SU-DHL-6 (cell line): Measurements from ENCODE around the gene IYD.

Source experiments
- H2AFZ ChIP-seq: fragments of 200-600 bp; sonication (generic); 2 replicates; pipeline ENCODE4 v1.6.1; 2014; ENCODE audit warnings: low read depth, mild to moderate bottlenecking, moderate library complexity, mixed read lengths, antibody characterized with exemption, low read length; ENCODE audit not compliant: severe bottlenecking
- H3F3A ChIP-seq: fragments of 200-600 bp; shearing (Covaris generic); 2 replicates; pipeline ENCODE4 v1.6.0; 2016; ENCODE audit warnings: antibody characterized with exemption, mild to moderate bottlenecking; ENCODE audit not compliant: insufficient read depth
- H3K27ac ChIP-seq: fragments of 200-600 bp; sonication (generic); 2 replicates; pipeline ENCODE4 v1.5.1; 2016; ENCODE audit warnings: low read depth, mild to moderate bottlenecking, low read length, moderate library complexity, mixed read lengths
- H3K27me3 ChIP-seq: fragments of 200-600 bp; sonication (generic), shearing (Covaris generic); 2 replicates; pipeline ENCODE4 v1.6.0; 2014; ENCODE audit warnings: mild to moderate bottlenecking, low read length
- H3K36me3 ChIP-seq: fragments of 200-600 bp; sonication (generic); 2 replicates; pipeline ENCODE4 v1.6.1; 2014; ENCODE audit warnings: mild to moderate bottlenecking, low read length, mixed read lengths
- H3K4me2 ChIP-seq: fragments of 300-600, 200-600 bp; shearing (Covaris generic), sonication (generic); 2 replicates; pipeline ENCODE4 v1.6.0; 2014; ENCODE audit warnings: low read length, low read depth, mild to moderate bottlenecking; ENCODE audit not compliant: poor library complexity, severe bottlenecking
- H3K4me3 ChIP-seq: fragments of 200-600 bp; sonication (generic); 2 replicates; pipeline ENCODE4 v1.5.1; 2014; ENCODE audit warnings: antibody characterized with exemption, low read length, mild to moderate bottlenecking, mixed read lengths; ENCODE audit not compliant: insufficient read depth, poor library complexity, severe bottlenecking
- H3K79me2 ChIP-seq: fragments of 200-600 bp; sonication (generic); 2 replicates; pipeline ENCODE4 v1.6.1; 2014; ENCODE audit warnings: mild to moderate bottlenecking, low read length, moderate library complexity; ENCODE audit not compliant: insufficient read depth
- H3K9ac ChIP-seq: fragments of 200-600 bp; sonication (generic); 2 replicates; pipeline ENCODE4 v1.7.0; 2014; ENCODE audit warnings: mild to moderate bottlenecking, low read length
- H3K9me2 ChIP-seq: fragments of 200-600 bp; sonication (generic); replicated peaks from 2 replicates; pipeline ENCODE4 v1.6.1; 2014; ENCODE audit warnings: low read length; ENCODE audit not compliant: insufficient read depth
- H3K9me3 ChIP-seq: fragments of 200-600 bp; sonication (generic); 2 replicates; pipeline ENCODE4 v1.6.1; 2014; ENCODE audit warnings: low read length, mixed read lengths; ENCODE audit not compliant: insufficient read depth
- H4K20me1 ChIP-seq: fragments of 200-600 bp; sonication (generic); 2 replicates; pipeline ENCODE4 v1.6.1; 2014; ENCODE audit warnings: low read depth, mild to moderate bottlenecking, antibody characterized with exemption, low read length, moderate library complexity, mixed read lengths
- CTCF ChIP-seq: fragments of 200-600 bp; sonication (generic); IDR thresholded peaks from one replicate; pipeline ENCODE4 v1.5.1; 2017; ENCODE audit warnings: antibody characterized with exemption, mild to moderate bottlenecking, low read length, moderate library complexity; ENCODE audit not compliant: insufficient read depth, poor library complexity, severe bottlenecking
- EZH2phosphoT487 ChIP-seq: fragments of 200-600 bp; sonication (generic), shearing (Covaris generic); conservative IDR thresholded peaks from 2 replicates; pipeline ENCODE4 v1.6.1; 2018; ENCODE audit warnings: mild to moderate bottlenecking, antibody characterized with exemption, low read length, moderate library complexity, mixed read lengths

IYD gene

GRCh38 chr6:150370112-150370511 lies 1.3 kb downstream of the IYD start:
- Histone ChIP-seq H3K9me2 (no peaks in the 10 kb centered on the region), H3K36me3 (no peaks in the 10 kb centered on the region), H3K9ac (no peak overlapping the region), H2AFZ (no peak overlapping the region), H4K20me1 (no peaks in the 10 kb centered on the region), H3K27me3 (no peaks in the 10 kb centered on the region), H3K4me2 (no peak overlapping the region), H3K27ac (no peak overlapping the region), H3K4me3 (no peak overlapping the region), H3K79me2 (no peaks in the 10 kb centered on the region), H3K9me3 (no peaks in the 10 kb centered on the region), H3F3A (no peaks in the 10 kb centered on the region)
- TF ChIP-seq CTCF = no peak
- TF ChIP-seq EZH2phosphoT487 = no peak

- no peaks in the 10 kb centered on the region for H3K79me2 ChIP-seq
- H3F3A ChIP-seq = no peaks in the 10 kb centered on the region
- H3K27me3 ChIP-seq = no peaks in the 10 kb centered on the region
- TF ChIP-seq EZH2phosphoT487 (no peak), CTCF (no peak)
- H3K36me3 ChIP-seq = no peaks in the 10 kb centered on the region
- no peaks in the 10 kb centered on the region for H4K20me1 ChIP-seq
- H3K4me2 ChIP-seq = no peak overlapping the region
- no peaks in the 10 kb centered on the region for H3K9me3 ChIP-seq
- H2AFZ ChIP-seq = no peak overlapping the region
- no peaks in the 10 kb centered on the region for H3K9me2 ChIP-seq
- H3K9ac ChIP-seq = no peak overlapping the region
- no peak overlapping the region for H3K27ac ChIP-seq
- no peak overlapping the region for H3K4me3 ChIP-seq
These were observed 2.5 kb downstream of the IYD start for GRCh38 chr6:150371356-150371755.

- no peak overlapping the region for H3K4me2 ChIP-seq
- H3K36me3 ChIP-seq = no peaks in the 10 kb centered on the region
- no peaks in the 10 kb centered on the region for H3K9me3 ChIP-seq
- no peak overlapping the region for H2AFZ ChIP-seq
- H3K4me3 ChIP-seq = no peak overlapping the region
- H3K79me2 ChIP-seq = no peaks in the 10 kb centered on the region
- TF ChIP-seq EZH2phosphoT487 = no peak
- TF ChIP-seq CTCF = no peak
- no peak overlapping the region for H3K27ac ChIP-seq
- no peaks in the 10 kb centered on the region for H4K20me1 ChIP-seq
- no peaks in the 10 kb centered on the region for H3K9me2 ChIP-seq
- H3K9ac ChIP-seq = no peak overlapping the region
- no peaks in the 10 kb centered on the region for H3K27me3 ChIP-seq
- H3F3A ChIP-seq = no peaks in the 10 kb centered on the region
These were observed 3.2 kb downstream of the IYD start for GRCh38 chr6:150372051-150372450.
